ENCODE measurements around the gene EPAS1. TPM values are rescaled to one million over a fixed set of nuclear protein-coding genes. Genes with fewer than 3 reads are reported as not detected.

EPAS1 gene
- total and polyA plus RNA-seq, 9 of the 15 experiments (the other 6 are each of a cell fraction or from before 2014, with no cell fraction given), result 0.25 to 11.2 (median 4.1) TPM

DNA sequence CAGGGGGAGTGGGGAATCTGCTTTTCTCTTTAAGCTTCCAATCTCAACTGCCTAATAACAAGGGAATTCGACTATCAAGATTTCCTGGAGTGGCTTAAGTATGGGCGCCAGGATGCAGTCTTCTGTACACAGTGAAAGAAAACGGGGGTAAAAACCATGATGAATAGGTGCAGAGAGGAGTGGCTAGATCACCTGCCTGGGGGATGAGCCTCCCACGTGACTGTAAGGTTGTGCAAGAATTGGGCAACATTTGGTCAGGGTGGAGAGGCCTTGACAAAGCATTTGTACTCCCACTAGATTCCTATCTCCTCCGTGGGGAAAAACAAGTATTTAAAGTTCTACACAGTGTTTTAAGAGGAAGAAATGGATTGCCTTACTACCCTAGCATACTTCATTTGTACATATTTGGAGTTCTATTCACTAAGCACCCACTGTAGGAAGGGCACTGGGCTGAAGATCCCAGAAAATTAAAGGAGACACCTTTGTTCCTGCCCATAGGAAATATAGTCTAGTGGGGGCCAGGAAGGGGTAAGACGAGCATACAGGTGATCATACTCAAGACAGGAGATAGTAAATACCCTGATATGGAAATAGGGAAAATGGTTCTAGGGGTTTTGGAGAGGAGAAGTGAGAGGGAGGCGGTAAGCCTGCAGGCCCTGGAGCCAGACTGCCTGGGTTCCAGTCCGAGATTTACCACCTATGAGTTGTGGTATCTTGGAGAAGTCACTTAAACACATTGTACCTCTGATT, 29.2 kb downstream of the EPAS1 start (continued):
- TF ChIP-seq, protein P1, sequence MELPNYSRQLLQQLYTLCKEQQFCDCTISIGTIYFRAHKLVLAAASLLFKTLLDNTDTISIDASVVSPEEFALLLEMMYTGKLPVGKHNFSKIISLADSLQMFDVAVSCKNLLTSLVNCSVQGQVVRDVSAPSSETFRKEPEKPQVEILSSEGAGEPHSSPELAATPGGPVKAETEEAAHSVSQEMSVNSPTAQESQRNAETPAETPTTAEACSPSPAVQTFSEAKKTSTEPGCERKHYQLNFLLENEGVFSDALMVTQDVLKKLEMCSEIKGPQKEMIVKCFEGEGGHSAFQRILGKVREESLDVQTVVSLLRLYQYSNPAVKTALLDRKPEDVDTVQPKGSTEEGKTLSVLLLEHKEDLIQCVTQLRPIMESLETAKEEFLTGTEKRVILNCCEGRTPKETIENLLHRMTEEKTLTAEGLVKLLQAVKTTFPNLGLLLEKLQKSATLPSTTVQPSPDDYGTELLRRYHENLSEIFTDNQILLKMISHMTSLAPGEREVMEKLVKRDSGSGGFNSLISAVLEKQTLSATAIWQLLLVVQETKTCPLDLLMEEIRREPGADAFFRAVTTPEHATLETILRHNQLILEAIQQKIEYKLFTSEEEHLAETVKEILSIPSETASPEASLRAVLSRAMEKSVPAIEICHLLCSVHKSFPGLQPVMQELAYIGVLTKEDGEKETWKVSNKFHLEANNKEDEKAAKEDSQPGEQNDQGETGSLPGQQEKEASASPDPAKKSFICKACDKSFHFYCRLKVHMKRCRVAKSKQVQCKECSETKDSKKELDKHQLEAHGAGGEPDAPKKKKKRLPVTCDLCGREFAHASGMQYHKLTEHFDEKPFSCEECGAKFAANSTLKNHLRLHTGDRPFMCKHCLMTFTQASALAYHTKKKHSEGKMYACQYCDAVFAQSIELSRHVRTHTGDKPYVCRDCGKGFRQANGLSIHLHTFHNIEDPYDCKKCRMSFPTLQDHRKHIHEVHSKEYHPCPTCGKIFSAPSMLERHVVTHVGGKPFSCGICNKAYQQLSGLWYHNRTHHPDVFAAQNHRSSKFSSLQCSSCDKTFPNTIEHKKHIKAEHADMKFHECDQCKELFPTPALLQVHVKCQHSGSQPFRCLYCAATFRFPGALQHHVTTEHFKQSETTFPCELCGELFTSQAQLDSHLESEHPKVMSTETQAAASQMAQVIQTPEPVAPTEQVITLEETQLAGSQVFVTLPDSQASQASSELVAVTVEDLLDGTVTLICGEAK (IDR thresholded peaks at IDR 0.05), result no peak
- TF ChIP-seq, protein P1 (CRISPR knock-in tag; IDR thresholded peaks at IDR 0.05), result no peak
- TF ChIP-seq RCOR1 (IDR thresholded peaks at IDR 0.05; ENCODE audit: borderline replicate concordance in 1 of 2, low read depth in 2 of 2, low read length in 2 of 2) (peak in 1 of 2 experiments; percentile 89; a peak in 2 of 4 replicates), CBFA2T2 (conservative IDR thresholded peaks at IDR 0.05) (peak; percentile 53; the same call in 1 of the 2 replicates), PCBP1 (IDR thresholded peaks at IDR 0.05; ENCODE audit: low read depth, low read length, poor library complexity, severe bottlenecking) (no peak), L3MBTL2 (IDR thresholded peaks at IDR 0.05) (peak; percentile 63), SMARCC2 (IDR thresholded peaks at IDR 0.05; ENCODE audit: low read depth) (peak; percentile 44; the same call in 1 of the 2 replicates), MEF2D (tag; conservative IDR thresholded peaks at IDR 0.05; ENCODE audit: low read depth) (0 out of 2 replicates have a peak, but pooled peaks have one; percentile 25), JUND (IDR thresholded peaks at IDR 0.05; ENCODE audit: borderline replicate concordance, low read depth, low read length) (peak; percentile 70; the same call in 1 of the 2 replicates), JUND (tag; IDR thresholded peaks at IDR 0.05; ENCODE audit: borderline replicate concordance, low read depth, low read length) (peak; percentile 28; the same call in 1 of the 3 replicates), NFE2 (IDR thresholded peaks at IDR 0.05; ENCODE audit: low read depth) (peak; percentile 53), FIP1L1 (IDR thresholded peaks at IDR 0.05; ENCODE audit: low read depth, low read length, poor library complexity, severe bottlenecking) (no peak), ASH1L (IDR thresholded peaks at IDR 0.05; ENCODE audit: borderline replicate concordance, low read depth, partially characterized antibody) (no peak), DACH1 (IDR thresholded peaks at IDR 0.05; ENCODE audit: partially characterized antibody) (peak; percentile 45), EGR1 (conservative IDR thresholded peaks at IDR 0.05) (0 out of 2 replicates have a peak, but pooled peaks have one; percentile 10), SAFB (IDR thresholded peaks at IDR 0.05; ENCODE audit: borderline replicate concordance, low read depth, low read length) (no peak), CEBPG (CRISPR knock-in tag; IDR thresholded peaks at IDR 0.05) (peak; percentile 96), CEBPG (tag; conservative IDR thresholded peaks at IDR 0.05 in 1 of 2, IDR thresholded peaks at IDR 0.05 in 1 of 2) (peak; percentile 99 to 100), C11orf30 (IDR thresholded peaks at IDR 0.05; ENCODE audit: low read depth) (0 out of 2 replicates have a peak, but pooled peaks have one; percentile 4), CTBP1 (IDR thresholded peaks at IDR 0.05; ENCODE audit: borderline replicate concordance) (peak; percentile 88)
